SKM-1 treated with dmso at 0.1 percent for 144 hours (cell line): ENCODE results near the gene TECPR2.
"Not testable (repeated sequence)": the region's sequence is repeated elsewhere in the genome, so short reads cannot be mapped to it uniquely, and the experiment has no call there.

Source experiments
- DNase-seq: peaks from one replicate; lab custom pipeline; 2025; ENCODE audit not compliant: unreplicated experiment; lab: John Stamatoyannopoulos, UW

The TECPR2 gene

DNA sequence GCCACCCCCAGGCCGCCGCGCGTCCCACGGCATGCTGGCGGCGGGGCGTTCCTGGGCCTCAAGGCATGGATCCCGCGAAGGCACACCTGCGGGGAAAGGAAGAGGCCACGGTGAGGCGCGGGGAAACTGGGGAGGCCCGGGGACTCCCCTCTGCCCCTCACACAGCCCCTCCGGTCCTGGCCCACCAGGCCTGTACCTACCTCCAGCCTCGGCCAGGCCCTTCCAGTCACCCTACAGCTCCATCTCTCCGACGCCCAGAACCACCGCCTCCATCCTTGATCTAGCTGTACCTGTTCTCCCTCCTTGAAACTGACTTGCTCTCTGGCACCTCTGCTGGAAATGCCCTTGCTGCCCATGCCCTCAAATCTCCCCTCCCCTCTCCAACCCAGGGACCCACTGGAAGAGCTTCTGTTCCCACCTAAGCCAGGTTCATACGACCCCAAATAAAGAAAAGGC is 145.1 kb downstream of the TECPR2 start:
- DNase-seq, result no peak

DNA sequence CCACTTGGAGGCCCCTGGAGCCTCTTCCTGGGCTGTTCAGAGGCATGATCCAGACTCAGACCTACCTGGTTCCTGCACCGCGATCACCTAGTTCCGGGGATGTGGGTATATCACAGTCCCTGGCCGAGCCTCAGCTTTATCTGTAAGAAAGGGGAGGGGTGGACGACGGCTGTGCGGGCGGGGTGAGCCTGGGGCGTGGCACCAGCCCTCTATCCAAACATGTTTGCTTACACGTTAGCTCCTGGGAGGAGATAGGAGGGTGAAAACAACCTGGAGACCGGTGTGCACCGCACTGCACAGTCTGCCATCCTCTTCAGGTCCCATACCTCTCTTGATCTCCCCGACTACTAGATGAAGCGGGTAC is 145.7 kb downstream of the TECPR2 start:
- no peak for DNase-seq

DNA sequence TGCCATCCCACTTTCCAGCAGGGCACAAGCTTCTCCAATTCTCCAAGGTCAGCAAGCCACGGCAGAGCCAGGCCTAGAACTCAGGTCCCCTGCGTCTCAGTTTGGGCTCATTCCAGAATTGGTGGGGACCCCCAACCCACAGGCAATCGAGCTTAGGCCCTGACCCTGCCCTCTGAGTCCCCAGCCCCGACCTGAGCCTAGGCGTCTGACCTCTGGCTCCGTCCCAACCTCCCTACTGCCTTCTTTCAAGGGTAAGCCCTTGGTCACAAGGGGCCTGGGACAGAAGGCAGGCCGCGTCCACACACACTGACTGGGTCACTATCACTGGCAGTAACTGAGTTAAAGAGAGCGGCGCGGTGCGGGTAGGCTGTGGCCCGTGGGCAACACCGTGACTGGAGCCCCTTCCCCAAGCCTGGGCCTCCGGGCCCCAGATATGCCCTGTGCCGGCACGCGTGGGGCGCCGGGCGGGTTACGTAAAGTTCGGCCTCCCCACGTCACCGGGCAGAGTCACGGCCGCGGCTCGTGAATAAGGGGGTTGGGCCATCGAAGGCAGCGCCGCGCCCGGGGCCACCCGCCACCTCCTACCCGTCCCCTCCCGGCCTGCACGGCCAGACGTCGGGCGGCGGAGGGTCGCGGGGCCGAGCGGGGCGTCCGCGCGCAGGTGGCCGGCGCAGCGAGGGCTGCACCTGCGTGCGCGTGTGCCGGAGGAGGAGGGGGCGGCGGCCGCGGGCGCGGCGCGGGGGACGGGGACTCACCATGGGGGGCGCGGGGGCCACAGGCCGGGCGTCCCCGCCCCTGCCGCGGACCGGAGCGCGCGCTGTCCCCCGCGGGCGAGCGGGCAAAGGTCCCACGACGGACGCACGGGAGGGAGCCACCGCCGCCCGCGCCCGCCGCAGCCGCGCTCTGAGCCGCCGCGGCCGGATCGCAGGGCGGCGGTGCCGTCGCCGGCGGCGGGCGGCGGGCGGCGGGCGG is 146.3 kb downstream of the TECPR2 start:
- no peak for DNase-seq

DNA sequence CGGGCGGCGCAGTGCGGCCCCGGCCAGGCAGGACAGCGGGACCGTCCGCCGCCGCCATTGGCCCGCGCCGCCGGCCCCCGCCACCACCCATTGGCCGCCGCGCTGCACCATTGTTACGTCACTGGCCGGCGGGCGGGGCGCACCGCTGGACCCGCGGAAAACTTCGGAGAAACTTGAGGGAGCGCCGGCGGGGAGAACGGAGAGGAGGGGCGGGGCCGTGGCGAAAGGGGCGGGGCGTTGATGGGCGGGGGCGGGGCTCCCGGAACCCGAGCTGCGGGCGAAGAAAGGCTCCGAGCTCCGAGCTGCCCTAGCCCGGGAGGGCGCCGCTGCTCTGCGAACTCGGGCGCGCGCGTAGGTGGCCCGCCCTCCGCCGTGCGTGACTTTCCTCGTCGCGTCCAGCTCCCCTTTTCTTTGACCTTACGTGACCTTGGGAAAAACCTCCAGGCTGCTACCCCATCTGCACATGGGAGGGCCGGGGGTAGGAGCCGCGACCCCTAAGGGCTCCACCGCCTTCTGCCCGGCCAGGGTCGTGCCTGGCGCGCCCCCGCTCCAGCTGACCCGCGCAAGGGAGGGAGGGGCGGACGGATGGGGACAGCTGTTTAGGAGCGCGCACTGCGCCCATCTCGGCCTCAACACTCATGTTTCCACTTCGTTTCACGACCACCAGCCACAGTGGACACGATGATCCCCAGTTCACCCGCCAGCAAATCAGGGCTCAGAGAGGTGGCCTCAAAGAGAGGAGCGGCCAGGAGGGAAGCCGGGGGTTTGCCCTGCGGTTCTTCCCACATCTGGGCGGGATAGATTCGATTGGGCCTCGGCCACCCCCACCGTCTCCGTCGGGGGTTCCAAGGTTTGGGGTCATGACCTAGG is 147.2 kb downstream of the TECPR2 start, which contains the start of gene ANKRD9:
Gene ANKRD9 (minus strand): TSS at position 31 of the 870 bp plus-strand sequence. CDS start 1,887 bp downstream, outside the sequence.
- DNase-seq, result peak; percentile 74

DNA sequence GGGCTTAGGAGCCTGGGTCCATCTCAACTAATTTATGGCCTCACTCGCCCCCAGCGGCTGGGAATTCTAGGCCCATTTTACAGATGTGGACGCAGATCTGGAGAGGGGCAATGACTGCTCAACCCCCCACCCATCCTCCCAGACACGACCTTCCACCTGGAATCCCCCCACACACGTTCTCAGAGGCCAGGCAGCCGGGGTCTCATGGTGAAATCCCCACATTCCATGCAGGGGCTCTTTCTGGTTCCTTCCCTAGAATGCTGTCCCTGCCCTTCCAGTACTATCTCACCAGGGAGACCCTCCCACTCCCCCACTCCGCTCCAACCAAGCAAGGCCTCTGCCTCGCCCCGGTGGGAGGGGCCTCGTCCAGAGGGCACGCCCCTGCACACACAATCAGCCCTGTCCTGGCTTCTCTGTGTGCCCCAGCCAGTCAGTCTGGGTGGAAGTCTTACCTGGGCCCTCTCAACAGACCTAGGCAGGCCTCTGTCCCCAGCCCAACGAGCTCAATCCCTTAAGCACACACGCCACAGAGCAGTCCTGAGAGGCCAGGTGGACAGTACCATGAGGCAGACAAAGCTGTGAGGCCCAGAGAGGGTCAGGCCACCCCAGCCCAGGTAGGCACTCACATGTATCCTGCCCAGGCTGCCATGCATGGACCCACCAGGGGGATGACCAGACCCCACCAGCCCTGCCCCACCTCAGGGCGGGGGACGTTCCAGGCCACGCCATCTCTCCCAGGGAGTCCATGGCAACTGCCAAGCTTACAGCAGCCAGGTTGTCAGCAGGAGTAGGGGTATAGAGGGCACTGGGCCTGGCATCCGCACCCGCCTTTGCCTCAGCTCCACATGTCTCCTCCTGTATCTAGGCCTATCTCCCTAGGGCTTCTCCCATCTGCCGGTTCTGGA is 148.1 kb downstream of the TECPR2 start:
- DNase-seq, result no peak

DNA sequence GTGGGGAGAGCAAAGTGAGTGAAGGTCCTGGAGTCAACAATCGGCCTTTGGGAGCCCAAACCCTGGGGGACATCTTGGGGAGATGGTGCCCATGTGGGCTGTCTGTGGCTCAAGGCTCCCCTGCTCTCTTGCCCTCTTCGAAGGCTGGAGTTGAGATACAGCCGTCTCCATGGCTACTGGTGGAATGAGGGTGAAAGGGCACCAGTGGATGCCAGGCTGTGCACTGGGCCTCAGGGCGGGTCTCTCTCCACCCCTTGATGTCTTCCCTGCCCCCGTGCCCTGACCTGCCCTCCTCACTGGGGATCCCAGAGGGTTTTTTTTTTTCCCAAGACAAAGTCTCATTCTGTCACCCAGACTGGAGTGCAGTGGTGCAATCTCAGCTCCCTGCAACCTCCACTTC is 148.8 kb downstream of the TECPR2 start:
- no peak for DNase-seq

DNA sequence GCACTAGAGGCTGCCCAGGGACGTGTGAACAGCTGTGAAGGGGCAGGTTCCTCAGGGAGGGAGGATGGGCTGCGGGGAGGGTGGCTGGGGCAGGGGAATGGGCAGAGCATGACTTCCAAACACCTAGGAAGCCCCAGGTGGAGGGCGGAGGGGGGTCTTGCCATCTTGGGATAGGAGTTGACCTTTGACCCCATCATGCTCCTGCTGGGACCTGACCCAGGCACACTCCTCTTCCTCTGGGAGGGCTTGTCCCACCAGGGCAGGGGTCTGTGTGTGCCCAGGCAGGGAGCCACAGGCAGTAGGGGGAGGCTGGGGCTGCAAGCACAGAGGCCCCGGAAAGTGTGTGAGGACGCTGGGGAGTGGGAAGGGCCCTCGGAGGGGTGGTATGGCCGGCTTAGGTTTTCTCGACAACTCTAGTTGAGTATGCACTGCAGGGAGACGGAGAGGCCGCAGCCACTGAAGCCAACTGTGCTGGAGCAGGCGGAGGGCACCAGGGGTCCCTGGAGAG is 150.1 kb downstream of the TECPR2 start:
- DNase-seq, result no peak

DNA sequence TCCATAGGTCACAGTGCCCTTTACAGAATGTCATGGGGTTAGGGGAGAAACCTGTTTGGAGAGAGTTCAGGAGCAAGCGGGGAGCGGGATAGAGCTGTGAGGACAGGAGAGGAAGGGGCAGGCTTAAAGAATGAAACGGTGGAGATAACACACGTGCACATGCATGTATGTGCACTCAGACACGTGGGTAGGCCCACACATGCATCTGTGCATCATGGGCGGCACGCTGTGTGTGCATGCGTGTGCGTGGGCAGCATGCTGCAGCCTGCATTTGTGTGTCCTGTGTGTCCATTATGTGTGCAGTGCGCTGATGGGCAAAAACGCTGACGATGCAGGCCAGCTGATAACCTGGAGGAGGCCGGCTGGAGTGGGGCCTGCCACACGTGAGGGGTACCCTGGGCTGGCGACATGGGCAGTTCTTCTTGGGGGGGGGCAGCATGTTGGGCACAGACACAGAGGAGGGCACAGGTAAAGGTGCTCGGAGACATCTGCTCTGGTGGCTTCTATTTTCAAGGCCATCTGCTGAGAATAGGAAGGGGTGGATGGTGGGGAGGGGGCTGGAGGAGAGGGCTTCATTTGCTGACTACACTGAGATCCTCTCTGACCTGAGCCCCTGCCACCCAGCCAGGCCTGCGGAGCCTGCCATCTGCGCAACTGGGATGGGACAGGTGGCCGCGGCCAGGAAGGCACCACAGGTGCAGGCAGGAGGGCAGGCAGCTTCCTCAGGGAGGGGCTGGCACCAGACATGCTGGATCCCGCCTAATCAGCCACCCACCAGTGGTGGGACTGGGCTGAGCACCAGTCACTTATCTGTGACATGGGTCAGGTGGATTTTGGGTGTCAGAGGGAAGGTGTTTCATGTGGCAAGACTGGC is 151.4 kb downstream of the TECPR2 start:
- no peak for DNase-seq

DNA sequence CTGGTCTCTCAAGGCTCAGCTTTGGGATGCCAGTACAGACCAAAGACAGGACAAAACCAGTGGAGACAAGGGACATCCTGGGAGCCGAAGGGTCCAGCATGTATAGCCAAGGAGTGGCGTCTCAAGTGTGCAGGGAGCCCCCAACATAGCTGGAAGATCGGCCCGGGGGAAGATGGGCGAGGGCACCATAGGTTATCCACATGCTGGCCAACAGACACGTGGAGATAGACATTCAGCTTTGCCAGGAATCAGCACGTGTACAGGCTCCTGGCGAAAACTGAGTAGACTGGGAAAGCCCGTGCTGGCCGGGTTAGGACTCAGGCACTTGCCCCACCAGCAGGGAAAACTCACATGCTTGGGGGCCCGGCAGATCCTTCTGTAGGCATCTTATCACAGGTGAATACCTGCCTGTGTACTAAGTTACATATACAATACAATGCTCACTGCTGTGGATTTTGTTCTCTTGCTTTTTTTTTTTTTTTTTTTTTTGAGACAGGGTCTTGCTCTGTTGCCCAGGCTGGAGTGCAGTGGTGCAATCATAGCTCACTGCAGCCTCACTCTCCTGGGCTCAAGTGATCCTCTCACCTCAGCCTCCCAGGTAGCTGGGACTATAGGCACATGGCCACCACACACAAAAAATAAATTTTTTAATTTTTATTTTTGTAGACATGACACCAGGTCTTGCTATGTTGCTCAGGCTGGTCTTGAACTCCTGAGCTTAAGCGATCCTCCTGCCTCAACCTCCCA is 152.4 kb downstream of the TECPR2 start:
- DNase-seq, result no peak

DNA sequence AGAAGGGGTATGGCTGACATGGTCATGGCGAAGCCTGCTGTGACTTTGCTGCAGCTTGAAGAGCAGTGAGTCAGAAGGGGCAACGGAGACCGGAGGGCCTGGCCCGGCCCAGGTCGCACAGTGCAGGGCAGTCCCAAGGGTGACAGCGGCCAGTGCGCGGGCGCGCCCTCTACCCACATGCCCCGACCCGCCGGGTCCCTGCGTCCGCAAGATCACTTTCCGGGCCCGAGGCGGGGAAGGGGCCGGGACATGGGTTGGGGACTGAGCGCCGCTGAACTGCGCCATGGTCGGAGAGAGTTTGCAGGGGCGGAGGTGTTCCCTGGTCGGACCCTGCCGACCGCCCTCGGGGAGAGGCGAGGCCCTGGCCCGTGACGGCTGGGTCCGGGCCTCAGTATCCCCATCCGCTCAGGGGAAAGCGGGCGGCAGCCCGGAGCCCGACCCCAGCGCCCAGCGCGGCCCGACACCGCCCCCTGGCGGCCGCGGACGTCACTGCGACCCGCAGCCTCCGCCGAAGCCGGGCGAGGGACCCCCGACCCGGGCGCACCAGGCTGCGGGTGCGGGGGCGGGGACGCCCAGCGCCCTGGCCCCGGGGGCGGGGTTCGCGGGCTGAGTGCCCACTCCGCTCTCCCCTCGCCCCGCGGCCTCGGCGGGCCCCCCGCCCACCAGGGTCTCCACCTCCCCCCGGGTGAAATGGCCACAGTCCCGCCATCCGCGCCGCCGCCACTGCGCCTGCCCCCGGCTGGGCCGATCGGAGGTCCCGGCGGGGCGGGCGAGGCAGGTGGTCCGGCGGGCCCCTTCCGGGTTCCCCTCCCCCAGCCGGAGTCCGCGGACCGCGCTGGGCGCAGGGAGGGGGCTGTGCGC is 154.0 kb downstream of the TECPR2 start:
- DNase-seq, result peak; percentile 2

DNA sequence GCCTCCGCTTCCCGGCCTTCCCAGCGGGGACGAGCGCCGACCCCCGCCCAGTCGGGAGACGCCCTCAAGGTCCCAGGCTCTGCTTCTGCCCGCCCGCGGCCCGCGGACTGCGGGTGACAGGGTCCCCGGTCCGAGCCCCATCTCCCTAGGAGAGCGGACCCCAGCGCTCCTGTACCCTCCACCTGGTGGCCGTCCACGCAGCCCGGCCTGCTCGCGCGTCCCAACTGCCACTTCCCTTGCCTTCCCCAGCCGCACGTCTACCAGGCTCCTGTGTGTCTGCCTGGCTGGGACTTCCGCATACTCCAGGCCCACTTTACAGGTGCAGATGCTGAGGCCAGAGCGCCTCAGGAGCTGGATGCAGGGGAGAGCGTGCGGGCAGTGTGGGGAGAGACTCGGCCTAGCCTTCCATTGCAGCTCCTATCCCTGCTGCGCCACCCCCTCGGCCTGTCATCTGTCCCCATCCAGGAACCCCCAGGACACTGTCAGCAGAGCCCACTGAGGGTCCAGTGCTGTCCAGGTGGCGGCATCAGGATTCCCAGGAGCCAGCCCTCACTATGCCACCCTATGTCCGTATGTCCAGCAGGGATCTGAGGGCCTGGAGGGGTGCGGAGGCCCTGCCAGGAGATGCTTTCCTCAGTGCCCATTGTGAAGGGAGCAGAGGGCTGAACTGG is 154.8 kb downstream of the TECPR2 start:
- DNase-seq, result no peak

DNA sequence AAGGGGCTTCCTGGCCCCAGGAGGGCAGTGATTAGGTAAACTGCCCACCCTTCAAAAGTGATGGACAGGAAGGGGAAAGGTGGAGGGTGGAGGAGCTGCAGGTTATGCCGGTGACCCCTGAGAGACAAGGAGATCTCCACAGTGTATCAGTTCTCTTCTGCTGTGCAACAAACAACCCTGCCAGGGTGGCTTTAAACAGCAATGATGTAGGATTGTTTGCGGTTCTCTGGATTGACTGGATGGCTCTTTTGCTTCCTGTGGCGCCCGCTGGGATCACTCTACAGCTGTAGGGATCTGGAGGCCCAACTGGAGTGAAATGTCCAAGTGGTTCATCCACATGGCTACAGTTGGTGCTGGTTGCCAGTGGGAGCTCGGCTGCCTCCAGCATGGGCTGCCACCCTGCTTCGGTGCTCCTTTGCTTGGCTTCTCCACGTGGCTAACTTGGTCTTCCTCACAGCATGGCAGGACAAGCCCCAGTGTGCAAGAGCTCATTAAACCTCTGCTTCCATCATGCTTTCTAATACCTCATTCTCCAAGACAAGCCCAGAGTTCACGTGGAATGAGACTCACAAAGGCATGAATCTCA is 155.4 kb downstream of the TECPR2 start:
- DNase-seq, result no peak

DNA sequence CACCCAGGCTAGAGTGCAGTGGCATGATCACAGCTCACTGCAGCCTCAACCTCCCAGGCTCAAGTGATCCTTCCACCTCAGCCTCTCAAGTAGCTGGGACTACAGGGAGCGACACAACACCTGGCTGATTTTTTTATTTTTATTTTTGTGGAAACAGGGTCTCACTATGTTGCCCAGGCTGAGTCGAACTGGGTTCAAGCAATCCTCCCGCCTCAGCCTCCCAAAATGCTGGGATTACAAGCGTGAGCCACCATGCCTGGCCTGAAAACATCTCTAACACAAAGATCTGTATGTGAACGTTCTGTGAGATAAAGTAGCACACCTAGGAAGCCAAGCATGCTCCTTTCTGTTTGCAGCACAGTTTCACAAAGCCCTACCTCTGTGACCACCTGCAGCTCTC is 157.0 kb downstream of the TECPR2 start:
- DNase-seq, result not testable (repeated sequence)

DNA sequence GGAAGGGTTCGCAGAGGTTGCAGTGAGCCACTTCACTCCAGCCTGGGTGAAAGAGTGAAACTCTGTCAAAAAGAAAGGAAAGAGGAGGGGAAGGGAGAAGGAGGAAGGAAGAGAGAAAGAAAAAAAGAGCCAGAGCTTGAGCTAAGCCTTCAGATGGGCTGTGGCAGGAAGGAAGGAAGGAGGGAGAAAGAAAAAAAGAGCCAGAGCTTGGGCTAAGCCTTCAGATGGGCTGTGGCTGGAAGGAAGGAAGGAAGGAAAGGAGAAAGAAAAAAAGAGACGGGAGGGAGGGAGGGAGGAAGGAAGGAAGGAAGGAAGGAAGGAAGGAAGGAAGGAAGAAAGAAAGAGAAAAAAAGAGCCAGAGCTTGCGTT is 160.4 kb downstream of the TECPR2 start:
- no peak for DNase-seq

DNA sequence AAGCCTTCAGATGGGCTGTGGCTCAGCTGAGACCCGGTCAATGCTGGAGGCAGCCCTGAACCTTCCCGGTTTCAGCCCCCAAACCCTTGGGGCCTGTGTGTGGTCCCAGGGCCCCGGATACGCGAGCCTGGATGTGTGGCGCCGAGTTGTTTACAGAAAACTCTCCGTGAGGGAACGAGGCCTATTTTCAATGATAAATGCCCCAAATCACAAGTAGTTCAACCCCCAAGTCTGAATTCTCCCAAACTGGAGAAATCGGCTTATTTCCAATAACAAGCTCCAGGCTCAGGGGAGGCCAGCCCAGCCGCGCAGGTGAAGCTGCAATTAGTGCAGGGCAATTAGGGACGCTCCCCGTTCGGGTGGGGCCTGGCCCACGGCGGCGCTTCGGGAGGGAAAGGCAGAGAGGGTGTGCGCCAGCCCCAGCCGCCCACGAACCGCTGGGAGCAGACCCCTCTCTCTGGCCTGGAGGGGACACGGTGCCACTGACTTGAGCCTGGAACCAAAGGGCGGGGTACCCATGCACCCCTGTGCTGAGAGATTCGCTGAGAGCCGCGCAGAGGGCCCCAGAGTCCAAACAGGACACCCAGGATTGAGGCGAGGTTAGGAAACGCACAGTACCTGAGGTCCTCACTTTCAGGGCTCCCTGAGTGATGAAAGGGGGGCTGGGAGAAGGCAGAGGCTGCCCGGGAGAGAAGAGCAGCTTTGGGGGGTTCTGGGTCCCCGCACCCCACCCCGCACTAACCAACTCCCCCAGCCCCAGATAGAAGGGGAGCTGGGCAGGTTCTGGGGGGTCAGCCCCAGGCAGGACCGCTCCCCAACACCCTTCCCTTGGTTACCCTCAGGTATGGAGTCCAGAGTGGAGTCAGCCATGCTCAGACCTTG is 161.1 kb downstream of the TECPR2 start:
- no peak for DNase-seq
